HG03571 (cell line): ENCODE data around the gene MS4A5.

Experiments
- ATAC-seq: cut with Tn5 transposase; IDR thresholded peaks from one replicate; pipeline ENCODE4 v1.9.1; 2021; ENCODE audit not compliant: unreplicated experiment

Gene MS4A5

GRCh38 chr11:60477035-60477445, 47.7 kb downstream of the MS4A5 start:
- ATAC-seq = no peak

DNA sequence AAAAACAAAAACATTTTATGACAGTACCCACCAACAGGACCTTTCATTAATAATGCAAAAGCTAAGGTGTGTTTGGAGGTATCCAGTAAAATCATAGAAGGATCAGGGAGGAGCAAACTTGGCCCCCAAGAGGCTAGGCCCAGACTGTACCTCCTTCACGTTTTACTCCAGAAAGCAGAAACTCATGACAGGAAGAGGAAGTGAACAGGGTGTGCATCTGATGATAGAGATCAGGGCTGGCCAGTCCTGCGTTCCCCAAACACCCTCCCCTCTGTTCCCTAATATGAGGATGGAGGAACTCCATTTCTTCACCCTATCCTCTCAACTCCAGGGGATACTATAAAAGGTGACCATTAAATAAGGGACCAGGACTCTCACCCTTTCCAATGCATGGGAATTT, 53.0 kb downstream of the MS4A5 start:
- ATAC-seq = peak; percentile 53

GRCh38 chr11:60485987-60486386, 56.6 kb downstream of the MS4A5 start:
- ATAC-seq = peak; percentile 96

- no peak for ATAC-seq
Observed at GRCh38 chr11:60492488-60493009, 63.2 kb downstream of the MS4A5 start, which contains the start of gene MS4A12. MS4A12 (plus strand) TSS chr11:60492778; CDS start chr11:60497319, 4,541 bp downstream.

GRCh38 chr11:60493454-60493853, 64.1 kb downstream of the MS4A5 start:
- no peak for ATAC-seq
